Choroid plexus epithelial cell (primary cell): ENCODE data around the gene PRKN.

ENCODE experiments used
- DNase-seq: peaks from one replicate; pipeline ENCODE4 v3.0.0-alpha.2; 2010; ENCODE audit warnings: low read depth
- H3K4me3 ChIP-seq: 2 replicates; pipeline ENCODE4 v1.5.1; 2011; ENCODE audit warnings: low read depth, mild to moderate bottlenecking, control low read depth, low read length, moderate library complexity
- CTCF ChIP-seq: conservative IDR thresholded peaks from 2 replicates; pipeline ENCODE4 v1.5.1; 2011; ENCODE audit warnings: low read depth, mild to moderate bottlenecking, control low read depth, inconsistent platforms, low read length, moderate library complexity

Gene PRKN

GRCh38 chr6:162373868-162374267 lies 353.7 kb downstream of the PRKN start:
- TF ChIP-seq CTCF: no peak
- H3K4me3 ChIP-seq: no peak overlapping the region
- DNase-seq: no peak

GRCh38 chr6:162373192-162373591 lies 354.4 kb downstream of the PRKN start:
- no peak overlapping the region for H3K4me3 ChIP-seq
- DNase-seq: no peak
- no peak for TF ChIP-seq CTCF

GRCh38 chr6:162372106-162372505 lies 355.5 kb downstream of the PRKN start:
- H3K4me3 ChIP-seq: no peak overlapping the region
- no peak for DNase-seq
- TF ChIP-seq CTCF: no peak

GRCh38 chr6:162371121-162371520 lies 356.4 kb downstream of the PRKN start:
- H3K4me3 ChIP-seq: no peak overlapping the region
- TF ChIP-seq CTCF: no peak
- no peak for DNase-seq

- DNase-seq: no peak
- no peak for TF ChIP-seq CTCF
- H3K4me3 ChIP-seq: no peak overlapping the region
These were observed 358.5 kb downstream of the PRKN start for GRCh38 chr6:162369091-162369490.

GRCh38 chr6:162364488-162364887 lies 363.1 kb downstream of the PRKN start:
- TF ChIP-seq CTCF: no peak
- DNase-seq: no peak
- no peak overlapping the region for H3K4me3 ChIP-seq

GRCh38 chr6:162363757-162364156 lies 363.8 kb downstream of the PRKN start:
- TF ChIP-seq CTCF: no peak
- H3K4me3 ChIP-seq: no peak overlapping the region
- no peak for DNase-seq
